HEK293T (cell line): ENCODE data around the gene DMD.

Source experiments
- ARNT ChIP-seq: fragments of 450-650 bp; IDR thresholded peaks from 2 replicates; pipeline ENCODE4 v1.6.1; 2017; ENCODE audit warnings: mild to moderate bottlenecking
- BHLHE40 ChIP-seq: fragments of 450-650 bp; IDR thresholded peaks from 2 replicates; pipeline ENCODE4 v1.6.1; 2016; ENCODE audit warnings: mild to moderate bottlenecking, moderate library complexity, borderline replicate concordance
- CTBP1 ChIP-seq: fragments of 450-650 bp; IDR thresholded peaks from 2 replicates; pipeline ENCODE4 v1.6.1; 2016; ENCODE audit warnings: borderline replicate concordance
- ELF4 ChIP-seq: fragments of 450-650 bp; IDR thresholded peaks from 2 replicates; pipeline ENCODE4 v1.6.1; 2017; ENCODE audit warnings: antibody characterized with exemption
- FOXA1 ChIP-seq: fragments of 450-650 bp; IDR thresholded peaks from 2 replicates; pipeline ENCODE4 v1.6.1; 2016; ENCODE audit warnings: mild to moderate bottlenecking
- FOXM1 ChIP-seq: fragments of 450-650 bp; IDR thresholded peaks from 2 replicates; pipeline ENCODE4 v1.6.1; 2017; ENCODE audit warnings: mild to moderate bottlenecking, borderline replicate concordance
- L3MBTL2 ChIP-seq: fragments of 450-650 bp; conservative IDR thresholded peaks from 2 replicates; pipeline ENCODE4 v1.6.1; 2016; ENCODE audit warnings: mild to moderate bottlenecking
- NFRKB ChIP-seq: fragments of 450-650 bp; IDR thresholded peaks from 2 replicates; pipeline ENCODE4 v1.6.1; 2016; ENCODE audit warnings: mild to moderate bottlenecking, moderate library complexity
- PKNOX1 ChIP-seq: fragments of 450-650 bp; IDR thresholded peaks from 2 replicates; pipeline ENCODE4 v1.6.1; 2016
- SP1 ChIP-seq: fragments of 450-650 bp; IDR thresholded peaks from 2 replicates; pipeline ENCODE4 v1.6.1; 2017
- TARDBP ChIP-seq: fragments of 450-650 bp; IDR thresholded peaks from 2 replicates; pipeline ENCODE4 v1.6.1; 2016
- ZNF384 ChIP-seq: fragments of 450-650 bp; IDR thresholded peaks from 2 replicates; pipeline ENCODE4 v1.6.1; 2016

- TF ChIP-seq FOXA1 (no peak), ELF4 (no peak), SP1 (no peak), NFRKB (no peak), PKNOX1 (no peak), FOXM1 (no peak), BHLHE40 (no peak), ARNT (no peak), ZNF384 (no peak), TARDBP (no peak), L3MBTL2 (no peak), CTBP1 (no peak)
Measured at GRCh38 chrX:33086886-33087285, 124.5 kb downstream of the DMD start.
